ENCODE measurements around the gene DTNB.

The DTNB gene

GRCh38 chr2:25335971-25336370 is 337.4 kb downstream of the DTNB start:
- H3K4me3 ChIP-seq (replicated peaks; ENCODE audit: insufficient read depth, low read length), result no peak overlapping the region
- H3K27me3 ChIP-seq (ENCODE audit: insufficient read depth, poor library complexity, severe bottlenecking), result no peaks in the 10 kb centered on the region
- no peak overlapping the region for H3K27ac ChIP-seq (replicated peaks)
- DNase-seq (ENCODE audit: low read depth in 1 of 2, low spot score in 1 of 2), result no peak
- no peak for TF ChIP-seq GABPA (IDR thresholded peaks at IDR 0.05; ENCODE audit: low read depth)
- TF ChIP-seq, protein P1, sequence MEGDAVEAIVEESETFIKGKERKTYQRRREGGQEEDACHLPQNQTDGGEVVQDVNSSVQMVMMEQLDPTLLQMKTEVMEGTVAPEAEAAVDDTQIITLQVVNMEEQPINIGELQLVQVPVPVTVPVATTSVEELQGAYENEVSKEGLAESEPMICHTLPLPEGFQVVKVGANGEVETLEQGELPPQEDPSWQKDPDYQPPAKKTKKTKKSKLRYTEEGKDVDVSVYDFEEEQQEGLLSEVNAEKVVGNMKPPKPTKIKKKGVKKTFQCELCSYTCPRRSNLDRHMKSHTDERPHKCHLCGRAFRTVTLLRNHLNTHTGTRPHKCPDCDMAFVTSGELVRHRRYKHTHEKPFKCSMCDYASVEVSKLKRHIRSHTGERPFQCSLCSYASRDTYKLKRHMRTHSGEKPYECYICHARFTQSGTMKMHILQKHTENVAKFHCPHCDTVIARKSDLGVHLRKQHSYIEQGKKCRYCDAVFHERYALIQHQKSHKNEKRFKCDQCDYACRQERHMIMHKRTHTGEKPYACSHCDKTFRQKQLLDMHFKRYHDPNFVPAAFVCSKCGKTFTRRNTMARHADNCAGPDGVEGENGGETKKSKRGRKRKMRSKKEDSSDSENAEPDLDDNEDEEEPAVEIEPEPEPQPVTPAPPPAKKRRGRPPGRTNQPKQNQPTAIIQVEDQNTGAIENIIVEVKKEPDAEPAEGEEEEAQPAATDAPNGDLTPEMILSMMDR (IDR thresholded peaks at IDR 0.05; ENCODE audit: insufficient read depth, low read length), result no peak
- no peak for TF ChIP-seq SPI1 (IDR thresholded peaks at IDR 0.05; ENCODE audit: borderline replicate concordance, low read depth)

GRCh38 chr2:25335204-25335603 is 338.2 kb downstream of the DTNB start:
- H3K4me3 ChIP-seq (replicated peaks; ENCODE audit: insufficient read depth, low read length), result no peak overlapping the region
- no peaks in the 10 kb centered on the region for H3K27me3 ChIP-seq (ENCODE audit: insufficient read depth, poor library complexity, severe bottlenecking)
- DNase-seq (ENCODE audit: low read depth in 1 of 2, low spot score in 1 of 2), result no peak
- H3K27ac ChIP-seq (replicated peaks), result no peak overlapping the region
- TF ChIP-seq POLR2AphosphoS5 (IDR thresholded peaks at IDR 0.05; ENCODE audit: low read depth), result no peak
- TF ChIP-seq SPI1 (IDR thresholded peaks at IDR 0.05; ENCODE audit: borderline replicate concordance, low read depth), result no peak
- TF ChIP-seq, protein P1 (IDR thresholded peaks at IDR 0.05; ENCODE audit: insufficient read depth, low read length), result no peak
- no peak for TF ChIP-seq GABPA (IDR thresholded peaks at IDR 0.05; ENCODE audit: low read depth)
- TF ChIP-seq, protein P2, sequence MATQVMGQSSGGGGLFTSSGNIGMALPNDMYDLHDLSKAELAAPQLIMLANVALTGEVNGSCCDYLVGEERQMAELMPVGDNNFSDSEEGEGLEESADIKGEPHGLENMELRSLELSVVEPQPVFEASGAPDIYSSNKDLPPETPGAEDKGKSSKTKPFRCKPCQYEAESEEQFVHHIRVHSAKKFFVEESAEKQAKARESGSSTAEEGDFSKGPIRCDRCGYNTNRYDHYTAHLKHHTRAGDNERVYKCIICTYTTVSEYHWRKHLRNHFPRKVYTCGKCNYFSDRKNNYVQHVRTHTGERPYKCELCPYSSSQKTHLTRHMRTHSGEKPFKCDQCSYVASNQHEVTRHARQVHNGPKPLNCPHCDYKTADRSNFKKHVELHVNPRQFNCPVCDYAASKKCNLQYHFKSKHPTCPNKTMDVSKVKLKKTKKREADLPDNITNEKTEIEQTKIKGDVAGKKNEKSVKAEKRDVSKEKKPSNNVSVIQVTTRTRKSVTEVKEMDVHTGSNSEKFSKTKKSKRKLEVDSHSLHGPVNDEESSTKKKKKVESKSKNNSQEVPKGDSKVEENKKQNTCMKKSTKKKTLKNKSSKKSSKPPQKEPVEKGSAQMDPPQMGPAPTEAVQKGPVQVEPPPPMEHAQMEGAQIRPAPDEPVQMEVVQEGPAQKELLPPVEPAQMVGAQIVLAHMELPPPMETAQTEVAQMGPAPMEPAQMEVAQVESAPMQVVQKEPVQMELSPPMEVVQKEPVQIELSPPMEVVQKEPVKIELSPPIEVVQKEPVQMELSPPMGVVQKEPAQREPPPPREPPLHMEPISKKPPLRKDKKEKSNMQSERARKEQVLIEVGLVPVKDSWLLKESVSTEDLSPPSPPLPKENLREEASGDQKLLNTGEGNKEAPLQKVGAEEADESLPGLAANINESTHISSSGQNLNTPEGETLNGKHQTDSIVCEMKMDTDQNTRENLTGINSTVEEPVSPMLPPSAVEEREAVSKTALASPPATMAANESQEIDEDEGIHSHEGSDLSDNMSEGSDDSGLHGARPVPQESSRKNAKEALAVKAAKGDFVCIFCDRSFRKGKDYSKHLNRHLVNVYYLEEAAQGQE (IDR thresholded peaks at IDR 0.05; ENCODE audit: insufficient replicate concordance, low read depth), result no peak

GRCh38 chr2:25334482-25334881 is 338.9 kb downstream of the DTNB start:
- no peak overlapping the region for H3K4me3 ChIP-seq (replicated peaks; ENCODE audit: insufficient read depth, low read length)
- no peak for DNase-seq (ENCODE audit: low read depth in 1 of 2, low spot score in 1 of 2)
- H3K27ac ChIP-seq (replicated peaks), result no peak overlapping the region
- H3K27me3 ChIP-seq (ENCODE audit: insufficient read depth, poor library complexity, severe bottlenecking), result no peaks in the 10 kb centered on the region
- TF ChIP-seq SPI1 (IDR thresholded peaks at IDR 0.05; ENCODE audit: borderline replicate concordance, low read depth), result no peak
- TF ChIP-seq, protein P1 (IDR thresholded peaks at IDR 0.05; ENCODE audit: insufficient read depth, low read length), result no peak
- TF ChIP-seq GABPA (IDR thresholded peaks at IDR 0.05; ENCODE audit: low read depth), result no peak
- TF ChIP-seq, protein P2 (IDR thresholded peaks at IDR 0.05; ENCODE audit: insufficient replicate concordance, low read depth), result no peak
- no peak for TF ChIP-seq POLR2AphosphoS5 (IDR thresholded peaks at IDR 0.05; ENCODE audit: low read depth)

GRCh38 chr2:25333981-25334380 is 339.4 kb downstream of the DTNB start:
- Histone ChIP-seq H3K27ac (replicated peaks) (no peak overlapping the region), H3K4me3 (replicated peaks; ENCODE audit: insufficient read depth, low read length) (no peak overlapping the region), H3K27me3 (ENCODE audit: insufficient read depth, poor library complexity, severe bottlenecking) (no peaks in the 10 kb centered on the region)
- no peak for DNase-seq (ENCODE audit: low read depth in 1 of 2, low spot score in 1 of 2)
- no peak for TF ChIP-seq GABPA (IDR thresholded peaks at IDR 0.05; ENCODE audit: low read depth)
- TF ChIP-seq, protein P1 (IDR thresholded peaks at IDR 0.05; ENCODE audit: insufficient read depth, low read length), result no peak
- TF ChIP-seq POLR2AphosphoS5 (IDR thresholded peaks at IDR 0.05; ENCODE audit: low read depth), result no peak
- TF ChIP-seq, protein P2 (IDR thresholded peaks at IDR 0.05; ENCODE audit: insufficient replicate concordance, low read depth), result no peak
- no peak for TF ChIP-seq SPI1 (IDR thresholded peaks at IDR 0.05; ENCODE audit: borderline replicate concordance, low read depth)
